NCI-H345 treated with DMSO at 0.1 percent for 48 hours (cell line): Measurements from ENCODE around the gene TPCN1.

Experiments
- DNase-seq: peaks from one replicate; lab custom pipeline; 2025; ENCODE audit not compliant: unreplicated experiment; lab: John Stamatoyannopoulos, UW

TPCN1 gene

GRCh38 chr12:113260127-113260526, 38.9 kb downstream of the TPCN1 start:
- peak; percentile 23 for DNase-seq

DNA sequence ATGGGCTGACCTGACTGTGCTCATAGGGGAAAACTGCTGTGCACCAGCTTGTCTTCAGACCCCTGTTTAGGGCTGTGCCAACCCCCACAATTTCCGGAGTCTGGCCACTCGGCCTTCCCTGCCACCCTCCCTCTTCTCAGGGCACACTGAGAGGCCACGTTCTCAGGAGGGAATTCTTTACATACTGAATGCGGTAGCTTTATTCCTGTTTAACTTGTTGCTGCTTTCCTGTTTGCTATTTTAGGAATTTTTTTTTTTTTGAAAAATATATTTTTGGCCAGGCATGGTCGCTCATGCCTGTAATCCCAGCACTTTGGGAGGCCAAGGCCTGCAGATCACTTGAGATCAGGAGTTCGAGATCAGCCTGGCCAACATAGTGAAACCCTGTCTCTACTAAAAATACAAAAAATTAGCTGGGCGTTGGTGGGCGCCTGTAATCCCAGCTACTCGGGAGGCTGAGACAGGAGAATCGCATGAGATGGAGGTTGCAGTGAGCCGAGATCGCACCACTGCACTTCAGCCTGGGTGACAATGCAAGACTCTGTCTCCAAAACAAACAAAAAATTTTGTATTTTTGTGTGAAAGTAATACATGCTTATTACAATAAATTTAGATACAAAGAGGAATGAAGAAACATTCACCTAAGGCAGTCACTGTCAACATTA, 39.5 kb downstream of the TPCN1 start:
- no peak for DNase-seq

DNA sequence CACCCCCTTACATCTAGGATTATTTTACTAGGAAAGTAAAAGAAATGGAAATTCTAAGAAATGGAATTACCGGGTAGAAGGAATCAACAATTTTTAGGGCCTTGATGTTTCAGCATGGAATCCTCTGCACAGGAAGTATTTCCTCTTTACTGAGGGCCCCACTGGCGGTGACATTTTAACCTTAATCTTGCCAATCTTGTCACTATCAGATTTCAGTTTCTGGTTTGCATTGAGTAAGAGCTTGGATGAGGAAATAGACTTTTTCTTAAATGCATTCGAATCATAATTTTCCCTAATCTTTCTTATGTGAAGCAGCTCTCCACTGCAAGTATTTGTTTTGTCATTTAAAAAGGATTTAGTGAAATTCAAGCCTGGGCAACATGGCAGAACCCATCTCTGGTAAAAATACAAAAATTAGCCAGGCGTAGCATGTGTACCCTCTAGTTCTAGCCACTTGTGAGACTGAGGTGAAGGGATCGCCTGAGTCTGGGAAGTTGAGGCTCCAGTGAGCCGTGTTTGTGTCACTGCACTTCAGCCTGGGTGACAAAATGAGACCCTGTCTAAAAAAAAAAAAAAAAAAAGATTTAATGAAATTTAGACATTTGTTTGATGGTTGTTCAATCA, 40.7 kb downstream of the TPCN1 start:
- no peak for DNase-seq

DNA sequence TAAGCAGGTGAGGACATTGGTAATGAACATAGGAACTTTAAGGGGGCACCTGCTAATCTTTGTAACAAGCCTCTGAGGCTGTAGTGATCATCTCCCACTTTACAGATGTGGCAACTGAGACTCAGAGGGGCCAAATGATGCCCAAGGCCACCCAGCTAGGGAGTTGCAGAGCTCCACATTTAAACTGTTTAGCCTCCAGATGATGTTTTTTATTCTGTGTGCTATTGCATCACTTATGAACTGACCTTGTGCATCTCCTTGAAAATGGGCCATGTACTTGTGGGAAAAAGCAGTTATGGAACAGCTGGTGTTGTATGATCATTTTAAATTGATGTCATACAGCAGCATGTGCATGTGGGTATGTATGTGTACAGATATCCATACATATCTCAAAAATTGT, 41.4 kb downstream of the TPCN1 start:
- no peak for DNase-seq

- DNase-seq = no peak
Measured at GRCh38 chr12:113263431-113263963, 42.2 kb downstream of the TPCN1 start.

- DNase-seq = no peak
Measured at GRCh38 chr12:113266106-113266895, 45.0 kb downstream of the TPCN1 start.

GRCh38 chr12:113267621-113268020, 46.4 kb downstream of the TPCN1 start:
- DNase-seq = no peak

GRCh38 chr12:113268136-113268535, 46.9 kb downstream of the TPCN1 start:
- no peak for DNase-seq

DNA sequence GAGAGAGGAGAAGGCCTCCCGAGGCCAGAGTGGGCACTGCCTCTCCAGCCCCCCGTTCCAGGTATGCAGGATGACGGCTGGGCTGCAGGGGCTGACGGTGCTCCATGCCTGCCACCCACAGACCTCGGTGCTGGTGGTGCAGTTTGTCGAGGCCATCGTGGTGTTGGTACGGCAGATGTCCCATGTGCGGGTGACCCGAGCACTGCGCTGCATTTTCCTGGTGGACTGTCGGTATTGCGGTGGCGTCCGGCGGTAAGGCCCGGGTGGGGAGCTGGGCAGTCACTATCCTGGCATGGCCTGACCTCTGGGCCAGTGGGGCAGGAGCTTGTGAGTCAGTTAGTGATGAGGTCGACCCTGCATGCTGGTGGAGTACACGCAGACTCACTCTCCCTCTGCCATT, 47.4 kb downstream of the TPCN1 start:
- DNase-seq = no peak

- DNase-seq = no peak
Measured at GRCh38 chr12:113269257-113269943, 48.1 kb downstream of the TPCN1 start.

GRCh38 chr12:113270709-113271009, 49.4 kb downstream of the TPCN1 start:
- no peak for DNase-seq

GRCh38 chr12:113271466-113271852, 50.2 kb downstream of the TPCN1 start:
- DNase-seq = no peak

DNA sequence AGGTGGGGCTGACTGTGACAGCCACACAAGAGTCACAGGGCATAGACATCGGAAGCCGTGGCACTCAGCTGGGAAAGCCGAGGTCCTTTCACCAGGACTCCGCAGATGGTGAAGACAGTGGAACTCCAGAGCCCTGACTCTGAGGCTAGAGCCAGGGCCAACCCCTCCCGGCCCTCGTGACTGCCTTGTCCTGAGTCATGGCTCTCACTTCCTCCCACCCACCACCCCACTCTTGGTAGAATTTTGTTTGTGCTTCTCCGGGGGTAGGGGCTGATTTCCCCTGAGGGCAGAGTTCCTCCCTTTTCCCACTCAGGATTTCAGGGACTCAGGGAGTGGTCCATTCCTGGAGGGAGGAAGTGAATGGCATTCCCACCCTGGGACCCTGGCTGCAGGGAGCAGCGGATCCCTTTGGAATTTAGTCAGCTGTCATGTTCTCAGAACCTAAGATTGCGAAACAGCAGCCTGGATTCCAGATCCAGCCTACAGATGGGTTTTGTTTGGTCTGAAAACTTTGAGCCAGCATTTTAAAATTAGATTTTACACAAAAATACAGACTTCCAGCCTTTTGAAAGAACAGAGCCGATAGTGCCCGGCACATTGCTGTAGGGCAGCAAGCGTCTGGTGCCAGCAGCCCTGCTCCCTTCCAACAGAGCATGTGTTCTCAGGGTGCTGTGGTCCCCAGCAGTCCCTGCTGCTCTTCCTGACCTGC, 50.7 kb downstream of the TPCN1 start:
- no peak for DNase-seq

GRCh38 chr12:113273053-113273725, 51.9 kb downstream of the TPCN1 start:
- DNase-seq = no peak

GRCh38 chr12:113274848-113275247, 53.6 kb downstream of the TPCN1 start:
- no peak for DNase-seq

DNA sequence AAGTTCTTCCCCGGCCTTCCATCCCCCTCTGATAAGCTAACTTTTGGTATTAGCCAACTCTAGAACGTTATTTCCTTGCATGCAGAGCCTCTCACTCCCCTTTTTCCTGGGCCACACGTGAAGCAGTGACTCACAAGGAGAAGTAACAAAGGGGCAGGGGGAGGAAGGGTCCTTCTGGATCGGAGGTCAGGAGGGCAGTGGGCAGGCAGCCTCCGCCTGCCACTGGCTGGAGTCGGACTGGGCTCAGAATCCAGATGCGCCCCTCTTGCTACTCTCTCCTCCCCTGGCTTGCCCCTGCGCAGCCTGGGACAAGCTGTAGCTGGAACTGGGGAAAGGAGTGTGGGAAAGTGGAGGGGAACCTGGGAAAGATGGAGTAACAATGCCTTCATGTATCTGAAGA, 55.0 kb downstream of the TPCN1 start:
- no peak for DNase-seq

- no peak for DNase-seq
Measured at GRCh38 chr12:113276946-113277500, 55.8 kb downstream of the TPCN1 start.

DNA sequence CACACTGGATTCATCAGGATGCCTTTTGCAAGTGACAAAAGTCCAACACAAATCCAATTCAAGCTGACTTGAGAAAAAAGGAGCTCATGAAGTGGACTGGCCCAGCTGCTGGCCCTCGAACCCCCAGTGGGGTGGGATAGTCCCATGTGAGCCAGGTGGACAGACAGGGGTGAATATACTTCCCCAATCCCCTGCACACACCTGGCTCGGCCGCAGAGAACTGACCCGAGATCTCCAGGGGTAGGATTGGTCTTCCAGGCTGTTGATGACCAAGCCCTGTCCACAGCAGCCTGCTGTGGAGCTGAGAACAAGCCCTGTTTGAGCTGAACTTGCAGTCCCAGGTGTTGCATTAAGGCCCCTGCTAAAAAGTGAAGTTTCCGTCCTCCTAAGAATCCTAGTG, 56.2 kb downstream of the TPCN1 start:
- DNase-seq = no peak

- DNase-seq = no peak
Measured at GRCh38 chr12:113278141-113278540, 56.9 kb downstream of the TPCN1 start.

- DNase-seq = no peak
Measured at GRCh38 chr12:113278633-113279032, 57.4 kb downstream of the TPCN1 start.
